ENCODE measurements around the gene TAGAP. TPM values are rescaled to one million over a fixed set of nuclear protein-coding genes. Genes with fewer than 3 reads are reported as not detected.
"Not testable (repeated sequence)": the region's sequence is repeated elsewhere in the genome, so short reads cannot be mapped to it uniquely, and the experiment has no call there.

The TAGAP gene
- total RNA-seq, 1 donor from 2014 or later, result 0.41 TPM

- Mint-ChIP-seq H3K9me3 (ENCODE audit: unreplicated experiment) (no peaks in the 10 kb centered on the region), H3K4me1 (ENCODE audit: unreplicated experiment) (peaks cover 2% of the 10 kb centered on the region), H3K27me3 (ENCODE audit: unreplicated experiment) (peaks cover 2% of the 10 kb centered on the region), H3K27ac (ENCODE audit: unreplicated experiment) (no peak overlapping the region), H3K4me3 (ENCODE audit: unreplicated experiment) (no peak overlapping the region), H3K36me3 (ENCODE audit: low read depth, unreplicated experiment) (no peaks in the 10 kb centered on the region)
- DNase-seq (ENCODE audit: low spot score), result no peak
- TF ChIP-seq, protein P1, sequence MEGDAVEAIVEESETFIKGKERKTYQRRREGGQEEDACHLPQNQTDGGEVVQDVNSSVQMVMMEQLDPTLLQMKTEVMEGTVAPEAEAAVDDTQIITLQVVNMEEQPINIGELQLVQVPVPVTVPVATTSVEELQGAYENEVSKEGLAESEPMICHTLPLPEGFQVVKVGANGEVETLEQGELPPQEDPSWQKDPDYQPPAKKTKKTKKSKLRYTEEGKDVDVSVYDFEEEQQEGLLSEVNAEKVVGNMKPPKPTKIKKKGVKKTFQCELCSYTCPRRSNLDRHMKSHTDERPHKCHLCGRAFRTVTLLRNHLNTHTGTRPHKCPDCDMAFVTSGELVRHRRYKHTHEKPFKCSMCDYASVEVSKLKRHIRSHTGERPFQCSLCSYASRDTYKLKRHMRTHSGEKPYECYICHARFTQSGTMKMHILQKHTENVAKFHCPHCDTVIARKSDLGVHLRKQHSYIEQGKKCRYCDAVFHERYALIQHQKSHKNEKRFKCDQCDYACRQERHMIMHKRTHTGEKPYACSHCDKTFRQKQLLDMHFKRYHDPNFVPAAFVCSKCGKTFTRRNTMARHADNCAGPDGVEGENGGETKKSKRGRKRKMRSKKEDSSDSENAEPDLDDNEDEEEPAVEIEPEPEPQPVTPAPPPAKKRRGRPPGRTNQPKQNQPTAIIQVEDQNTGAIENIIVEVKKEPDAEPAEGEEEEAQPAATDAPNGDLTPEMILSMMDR (IDR thresholded peaks at IDR 0.05; ENCODE audit: unreplicated experiment), result no peak
Measured at GRCh38 chr6:159012201-159012600, 32.6 kb downstream of the TAGAP start.

GRCh38 chr6:159010037-159010612 is 34.7 kb downstream of the TAGAP start:
- H3K9me3 Mint-ChIP-seq (ENCODE audit: unreplicated experiment); H3K4me1 Mint-ChIP-seq (ENCODE audit: unreplicated experiment); H3K36me3 Mint-ChIP-seq (ENCODE audit: low read depth, unreplicated experiment); H3K27me3 Mint-ChIP-seq (ENCODE audit: unreplicated experiment); DNase-seq (ENCODE audit: low spot score); H3K4me3 Mint-ChIP-seq (ENCODE audit: unreplicated experiment); H3K27ac Mint-ChIP-seq (ENCODE audit: unreplicated experiment): not testable (repeated sequence)

- Mint-ChIP-seq H3K36me3 (ENCODE audit: low read depth, unreplicated experiment) (no peaks in the 10 kb centered on the region), H3K9me3 (ENCODE audit: unreplicated experiment) (no peaks in the 10 kb centered on the region), H3K27ac (ENCODE audit: unreplicated experiment) (no peak overlapping the region), H3K4me1 (ENCODE audit: unreplicated experiment) (peaks cover 2% of the 10 kb centered on the region), H3K4me3 (ENCODE audit: unreplicated experiment) (no peak overlapping the region), H3K27me3 (ENCODE audit: unreplicated experiment) (peaks cover 5% of the 10 kb centered on the region)
- no peak for DNase-seq (ENCODE audit: low spot score)
- TF ChIP-seq, protein P1 (IDR thresholded peaks at IDR 0.05; ENCODE audit: unreplicated experiment), result peak; percentile 30
Measured at GRCh38 chr6:159008656-159009288, 36.0 kb downstream of the TAGAP start.

GRCh38 chr6:159007510-159007909 is 37.3 kb downstream of the TAGAP start:
- H3K27ac Mint-ChIP-seq (ENCODE audit: unreplicated experiment), result peak overlapping the region; percentile 28
- H3K9me3 Mint-ChIP-seq (ENCODE audit: unreplicated experiment), result no peaks in the 10 kb centered on the region
- H3K36me3 Mint-ChIP-seq (ENCODE audit: low read depth, unreplicated experiment), result no peaks in the 10 kb centered on the region
- peaks cover 7% of the 10 kb centered on the region for H3K4me1 Mint-ChIP-seq (ENCODE audit: unreplicated experiment)
- H3K27me3 Mint-ChIP-seq (ENCODE audit: unreplicated experiment), result peaks cover 5% of the 10 kb centered on the region
- TF ChIP-seq, protein P1 (IDR thresholded peaks at IDR 0.05; ENCODE audit: unreplicated experiment), result no peak
- DNase-seq (ENCODE audit: low spot score), result no peak
- no peak overlapping the region for H3K4me3 Mint-ChIP-seq (ENCODE audit: unreplicated experiment)

GRCh38 chr6:159005436-159005835 is 39.4 kb downstream of the TAGAP start:
- no peak overlapping the region for H3K4me3 Mint-ChIP-seq (ENCODE audit: unreplicated experiment)
- no peak for DNase-seq (ENCODE audit: low spot score)
- no peak overlapping the region for H3K27ac Mint-ChIP-seq (ENCODE audit: unreplicated experiment)
- peaks cover 18% of the 10 kb centered on the region for H3K4me1 Mint-ChIP-seq (ENCODE audit: unreplicated experiment)
- H3K27me3 Mint-ChIP-seq (ENCODE audit: unreplicated experiment), result peaks cover 5% of the 10 kb centered on the region
- TF ChIP-seq, protein P1 (IDR thresholded peaks at IDR 0.05; ENCODE audit: unreplicated experiment), result no peak
- no peaks in the 10 kb centered on the region for H3K9me3 Mint-ChIP-seq (ENCODE audit: unreplicated experiment)
- H3K36me3 Mint-ChIP-seq (ENCODE audit: low read depth, unreplicated experiment), result no peaks in the 10 kb centered on the region
